Neural crest cell (in vitro differentiated cells): Measurements from ENCODE around the gene F13B. TPM values are rescaled to one million over a fixed set of nuclear protein-coding genes. Genes with fewer than 3 reads are reported as not detected.

Source experiments
- total RNA-seq: library from RNA; stranded (reverse); gene quantifications from 2 replicates; pipeline ENCODE4 v1.2.1, GENCODE V29; 2021

Gene F13B
- total RNA-seq, 1 donor from 2014 or later, result not detected

Other genes with a start within 250 kb of the F13B start
- 0.56 TPM in 1 of 2 replicates, not detected in the other for gene CFHR1, start 247.5 kb downstream of the F13B start, total RNA-seq
- not detected in 2 replicates for gene CFHR4, start 179.2 kb downstream of the F13B start, total RNA-seq
- not detected in 2 replicates for gene CFHR2, start 123.5 kb downstream of the F13B start, total RNA-seq
- gene CFHR5, start 89.7 kb downstream of the F13B start, total RNA-seq, result not detected in 2 replicates
- 53.3 and 57.6 TPM in 2 replicates for gene ASPM, start 79.4 kb upstream of the F13B start, total RNA-seq
- gene ZBTB41, start 134.0 kb upstream of the F13B start, total RNA-seq, result 12.3 and 13.0 TPM in 2 replicates
- 1.8 and 1.9 TPM in 2 replicates for gene CRB1, start 201.0 kb upstream of the F13B start, total RNA-seq